GM19372 (cell line): ENCODE data around the gene ZNF627.
"Not testable (repeated sequence)": the region's sequence is repeated elsewhere in the genome, so short reads cannot be mapped to it uniquely, and the experiment has no call there.

Experiments
- ATAC-seq: cut with Tn5 transposase; IDR thresholded peaks from one replicate; pipeline ENCODE4 v1.9.1; 2021; ENCODE audit warnings: mild to moderate bottlenecking, low read depth, moderate library complexity; ENCODE audit not compliant: unreplicated experiment

ZNF627 gene

DNA sequence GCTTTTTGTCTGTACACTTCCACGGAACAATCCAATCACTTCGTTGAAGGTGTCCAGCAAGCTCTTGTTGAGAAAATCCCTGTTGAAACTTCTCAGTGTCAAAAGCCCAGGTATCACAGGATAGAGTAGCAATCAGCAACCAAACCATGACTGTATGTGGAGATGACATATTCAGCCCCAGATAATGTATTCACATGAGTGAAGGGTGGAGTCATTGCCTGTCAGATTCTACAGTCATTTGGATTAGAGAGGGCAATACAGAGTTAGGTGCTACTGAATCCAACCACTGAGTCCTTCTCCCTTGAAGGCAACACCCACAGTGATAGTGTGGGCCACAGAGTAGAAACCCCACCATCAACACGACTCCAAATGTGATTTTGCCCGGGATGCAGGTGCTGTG lies 23.3 kb downstream of the ZNF627 start:
- no peak for ATAC-seq

DNA sequence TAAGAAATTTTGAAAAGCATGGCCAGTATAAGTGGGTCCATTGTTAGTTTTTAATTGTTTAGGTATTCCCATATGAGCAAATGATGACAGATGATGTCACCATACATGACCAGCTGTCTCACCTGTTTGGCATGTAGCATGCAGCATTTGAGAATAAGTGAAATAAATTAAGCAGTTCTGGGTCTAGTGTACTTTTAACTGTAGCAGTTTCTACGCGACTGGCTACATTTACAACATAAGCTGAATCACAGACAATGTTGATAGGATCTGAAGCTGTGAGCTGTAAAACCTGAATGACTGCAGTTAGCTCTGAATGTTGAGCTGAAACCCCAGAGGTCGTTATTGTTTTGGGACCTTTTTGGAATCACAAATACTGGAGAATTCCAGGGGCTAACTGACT lies 25.1 kb downstream of the ZNF627 start:
- not testable (repeated sequence) for ATAC-seq

DNA sequence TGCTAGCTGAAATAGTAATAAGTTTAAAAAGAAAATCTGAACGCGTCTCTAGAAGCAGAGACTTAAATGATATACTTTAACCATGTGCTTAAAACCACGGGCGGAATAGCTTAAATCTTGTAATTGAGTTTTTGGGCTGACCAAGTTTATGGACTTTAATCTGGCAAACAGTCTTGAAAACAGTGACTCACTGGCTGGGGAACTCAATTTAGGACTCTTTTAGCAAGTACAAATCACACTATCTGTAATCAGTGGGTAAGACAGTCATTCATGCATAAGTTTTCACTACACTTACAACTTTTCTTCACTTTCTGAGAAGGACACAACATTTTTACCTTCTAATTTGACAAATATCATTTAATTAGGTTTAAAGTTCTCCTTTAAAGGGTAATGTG lies 26.8 kb downstream of the ZNF627 start:
- ATAC-seq: no peak

DNA sequence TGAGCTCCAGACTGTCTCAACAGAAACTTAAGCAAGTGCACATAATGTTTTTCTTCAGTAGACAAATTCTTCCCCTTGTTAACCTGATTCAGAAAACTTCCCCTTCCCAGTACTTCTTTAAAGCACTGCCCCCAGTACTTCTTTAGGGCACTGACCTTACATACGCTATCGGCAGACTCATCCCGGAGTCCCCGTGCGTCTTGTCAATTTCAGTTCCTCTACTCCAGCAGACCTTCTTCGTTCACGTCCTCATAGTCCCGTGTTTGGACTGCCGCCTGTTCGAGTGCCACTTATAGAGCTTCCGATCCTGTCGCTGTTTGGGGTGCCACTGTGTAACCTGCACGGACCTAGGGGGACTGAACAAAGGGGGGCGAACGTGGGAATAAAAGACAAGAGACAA lies 29.0 kb downstream of the ZNF627 start:
- ATAC-seq: no peak

DNA sequence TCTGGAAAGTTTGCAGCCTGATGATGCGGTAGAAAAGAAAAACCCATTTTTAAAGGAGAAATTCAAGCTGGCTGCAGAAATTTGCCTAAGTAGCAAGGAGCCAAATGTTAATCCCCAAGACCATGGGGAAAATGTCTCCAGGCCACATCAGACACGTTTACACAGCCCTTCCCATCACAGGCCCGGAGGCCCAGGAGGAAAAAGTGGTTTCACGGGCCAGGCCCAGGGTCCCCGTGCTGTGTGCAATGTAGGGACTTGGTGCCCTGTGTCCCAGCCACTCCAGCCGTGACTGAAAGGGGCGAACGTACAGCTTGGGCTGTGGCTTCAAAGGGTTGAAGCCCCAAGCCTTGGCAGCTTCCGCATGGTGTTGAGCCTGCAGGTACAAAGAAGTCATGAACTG lies 35.9 kb downstream of the ZNF627 start:
- no peak for ATAC-seq

DNA sequence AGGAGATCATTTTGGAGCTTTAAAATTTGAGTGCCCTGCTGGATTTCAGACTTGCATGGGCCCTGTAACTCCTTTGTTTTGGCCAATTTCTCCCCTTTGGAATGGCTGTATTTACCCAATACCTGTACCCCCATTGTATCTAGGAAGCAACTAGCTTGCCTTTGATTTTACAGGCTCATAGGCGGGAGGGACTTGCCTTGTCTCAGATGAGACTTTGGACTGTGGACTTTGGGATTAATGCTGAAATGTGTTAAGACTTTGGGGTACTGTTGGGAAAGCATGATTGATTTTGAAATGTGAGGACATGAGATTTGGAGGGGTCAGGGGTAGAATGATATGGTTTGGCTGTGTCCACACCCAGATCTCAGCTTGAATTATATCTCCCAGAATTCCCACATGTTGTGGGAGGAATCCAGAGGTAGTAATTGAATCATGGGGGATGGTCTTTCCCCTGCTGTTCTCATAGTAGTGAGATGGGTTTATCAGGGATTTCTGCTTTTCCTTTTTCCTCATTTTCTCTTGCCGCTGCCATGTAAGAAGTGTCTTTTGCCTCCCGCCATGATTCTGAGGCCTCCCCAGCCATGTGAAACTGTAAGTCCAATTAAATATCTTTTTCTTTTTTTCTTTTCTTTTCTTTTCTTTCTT lies 36.9 kb downstream of the ZNF627 start:
- not testable (repeated sequence) for ATAC-seq

DNA sequence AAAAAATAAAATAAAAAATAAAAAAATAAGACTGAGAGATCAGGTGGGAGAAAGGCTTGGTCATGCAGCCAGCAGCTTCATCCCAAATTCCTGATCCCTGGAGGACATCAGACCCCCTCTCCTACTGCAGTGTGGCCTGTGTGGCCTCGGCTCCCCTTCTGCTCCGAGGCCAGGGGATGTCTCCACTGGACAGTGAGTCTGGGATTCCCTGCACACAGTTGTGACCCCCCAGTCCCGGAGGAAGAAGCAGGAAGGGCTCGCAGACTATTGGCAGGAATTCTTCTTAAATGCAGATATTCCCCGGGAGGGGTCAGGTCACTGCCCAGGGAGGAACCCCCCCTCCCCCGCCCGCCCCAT lies 41.9 kb downstream of the ZNF627 start:
- ATAC-seq: peak; percentile 14

DNA sequence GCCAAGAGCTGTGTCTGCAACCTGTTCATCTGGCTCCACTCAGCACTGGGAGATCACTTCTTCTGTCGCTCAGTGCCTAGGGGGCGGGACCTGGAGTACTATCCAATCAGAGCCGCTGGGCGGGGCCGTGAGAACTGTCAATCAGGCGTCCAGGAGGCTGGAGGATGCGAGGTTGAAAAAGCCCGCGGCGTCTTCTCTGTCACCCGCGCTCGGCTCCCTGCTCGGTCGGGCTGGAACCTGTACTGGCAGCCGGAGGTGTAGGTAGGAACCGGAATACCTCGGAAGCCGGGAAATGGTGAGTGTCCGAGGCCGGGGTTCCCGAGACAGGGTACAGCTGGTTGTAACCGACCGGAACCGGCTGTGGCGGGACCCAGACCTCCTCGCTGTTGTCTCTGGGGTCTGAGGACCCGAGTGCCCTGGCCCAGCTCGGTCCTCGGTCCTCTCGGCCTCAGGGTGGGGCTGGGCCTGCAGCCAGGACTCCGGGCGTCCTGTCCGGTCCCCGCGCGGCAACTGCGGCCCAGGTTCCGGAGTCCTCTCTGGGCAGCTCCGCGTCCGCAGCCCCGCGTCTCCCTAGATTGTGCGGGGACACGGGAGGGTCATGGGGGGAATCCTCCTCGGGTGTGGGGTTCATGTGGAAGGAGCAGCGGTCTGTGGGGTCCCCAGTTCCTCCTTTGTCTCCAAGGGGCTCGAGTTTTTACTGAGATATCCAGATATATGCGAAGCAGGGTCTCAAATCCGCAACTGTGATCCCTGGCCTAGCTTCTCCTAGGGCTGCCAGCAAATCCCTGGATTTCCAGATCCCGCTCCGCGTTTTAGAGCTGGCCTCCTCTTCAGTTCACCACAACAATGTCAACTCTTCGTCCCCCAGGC lies 42.6 kb downstream of the ZNF627 start:
- ATAC-seq: peak; percentile 95

DNA sequence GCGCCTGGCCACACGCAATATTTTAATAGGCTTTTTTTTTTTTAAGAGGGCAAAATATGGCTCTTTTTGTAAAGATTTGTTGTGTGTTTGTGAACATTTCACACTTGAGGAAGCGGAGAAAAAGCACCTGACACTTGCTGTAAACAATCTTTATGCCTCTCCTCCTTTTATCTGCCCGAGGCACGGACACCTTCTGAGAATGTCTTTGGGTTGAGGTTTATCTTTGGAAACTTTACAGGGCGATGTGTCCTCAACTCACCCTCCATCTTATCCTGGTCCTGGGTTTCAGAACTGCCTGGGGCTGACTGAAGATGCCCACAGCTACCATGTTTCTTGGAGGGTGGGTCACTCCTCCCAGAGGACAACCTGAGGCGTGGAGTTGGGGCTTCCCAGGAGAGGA lies 44.0 kb downstream of the ZNF627 start:
- ATAC-seq: no peak

DNA sequence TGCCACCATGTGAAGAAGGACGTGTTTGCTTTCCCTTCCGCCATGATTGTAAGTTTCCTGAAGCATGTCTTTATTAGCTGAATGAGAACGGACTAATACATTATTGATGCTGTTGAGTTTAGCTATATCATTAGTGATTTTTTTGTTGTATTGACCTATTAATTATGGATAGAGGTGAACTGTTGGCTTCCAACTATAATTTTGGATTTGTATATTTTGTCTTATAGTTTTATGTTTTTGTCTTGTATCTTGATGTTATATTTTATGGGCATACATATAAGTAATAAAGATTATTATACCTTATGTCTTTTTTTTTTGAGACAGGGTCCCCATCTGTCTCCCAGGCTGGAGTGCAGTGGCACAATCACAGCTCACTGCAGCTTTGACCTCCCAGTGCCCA lies 45.6 kb downstream of the ZNF627 start:
- ATAC-seq: no peak

DNA sequence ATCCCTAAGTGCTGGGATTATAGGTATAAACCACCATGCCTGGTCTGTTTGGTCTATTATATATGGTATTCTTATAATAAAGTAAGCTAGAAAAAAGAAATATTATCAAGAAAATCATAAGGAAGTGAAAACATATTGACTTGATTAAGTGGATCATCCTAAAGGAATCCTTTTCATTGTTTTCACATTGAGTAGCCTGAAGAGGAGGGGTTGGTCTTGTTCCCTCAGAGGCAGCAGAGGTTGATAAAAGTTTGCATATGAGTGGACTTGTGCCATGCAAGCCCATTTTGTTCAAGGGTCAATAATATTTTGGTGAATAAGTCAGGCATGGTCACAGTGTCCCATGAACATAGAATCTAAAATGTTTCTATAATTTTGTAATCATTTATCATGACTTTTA lies 52.7 kb downstream of the ZNF627 start:
- no peak for ATAC-seq

DNA sequence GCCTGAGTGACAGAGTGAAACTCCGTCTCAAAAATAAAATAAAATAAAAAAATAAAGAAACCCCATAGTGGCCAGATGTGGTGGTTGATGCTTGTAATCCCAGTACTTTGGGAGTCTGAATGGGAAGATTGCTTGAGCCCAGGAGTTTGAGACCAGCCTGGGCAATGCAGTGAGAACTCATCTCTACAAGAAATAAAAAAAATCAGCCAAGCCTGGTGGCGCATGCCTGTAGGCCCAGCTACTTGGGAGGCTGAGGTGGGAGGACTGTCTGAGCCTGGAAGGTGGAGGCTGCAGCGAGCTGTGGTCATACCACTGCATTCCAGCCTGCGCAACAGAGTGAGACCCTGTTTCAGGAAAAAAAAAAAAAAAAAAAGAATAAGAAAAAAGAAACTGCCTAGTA lies 53.8 kb downstream of the ZNF627 start:
- no peak for ATAC-seq

DNA sequence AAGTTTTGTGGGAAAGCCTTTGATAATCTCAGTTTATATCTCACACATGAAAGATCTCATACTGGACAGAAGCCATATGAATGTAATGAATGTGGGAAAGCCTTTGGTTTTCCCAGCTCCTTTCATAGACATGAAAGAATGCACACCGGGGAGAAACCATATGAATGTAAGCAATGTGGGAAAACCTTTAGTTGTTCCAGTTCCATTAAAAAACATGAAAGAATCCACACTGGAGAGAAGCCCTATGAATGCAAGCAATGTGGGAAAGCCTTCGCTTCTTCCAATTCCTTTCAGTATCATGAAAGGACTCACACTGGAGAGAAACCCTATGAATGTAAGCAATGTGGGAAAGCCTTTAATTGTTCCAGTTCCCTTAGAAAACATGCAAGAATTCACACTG lies 54.8 kb downstream of the ZNF627 start:
- ATAC-seq: no peak

DNA sequence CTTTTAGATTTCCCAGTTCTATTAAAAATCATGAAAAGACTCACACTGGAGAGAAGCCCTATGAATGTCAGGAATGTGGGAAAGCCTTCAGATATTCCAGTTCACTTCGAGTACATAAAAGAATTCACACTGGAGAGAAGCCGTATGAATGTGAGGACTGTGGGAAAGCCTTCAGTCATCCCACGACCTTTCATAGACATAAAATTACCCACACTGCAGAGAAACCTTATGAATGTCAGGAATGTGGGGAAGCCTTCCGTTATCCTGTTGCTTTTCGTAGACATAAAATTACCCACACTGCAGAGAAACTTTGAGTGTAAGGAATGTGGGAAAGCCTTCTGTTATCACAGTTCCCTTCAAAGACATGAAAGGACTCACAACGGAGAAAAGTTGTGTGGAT lies 55.2 kb downstream of the ZNF627 start:
- ATAC-seq: no peak

DNA sequence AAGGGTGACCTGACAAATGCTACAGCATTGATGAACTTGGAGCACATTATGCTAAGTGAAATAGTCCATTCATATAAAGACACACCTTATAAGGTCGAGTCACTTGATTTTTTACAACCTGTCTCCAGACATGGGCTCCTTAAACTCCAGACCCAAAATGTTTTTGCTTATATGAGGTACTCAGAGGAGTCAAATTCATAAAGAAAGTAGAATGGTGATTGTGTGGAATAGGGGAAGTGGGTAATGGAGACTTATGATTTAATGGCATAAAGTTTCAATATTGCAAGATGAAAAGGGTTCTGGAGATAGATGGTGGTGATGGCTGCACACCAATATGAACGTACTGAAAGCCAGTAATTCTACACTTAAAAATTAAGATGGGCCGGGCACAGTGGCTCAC lies 59.3 kb downstream of the ZNF627 start:
- ATAC-seq: no peak

DNA sequence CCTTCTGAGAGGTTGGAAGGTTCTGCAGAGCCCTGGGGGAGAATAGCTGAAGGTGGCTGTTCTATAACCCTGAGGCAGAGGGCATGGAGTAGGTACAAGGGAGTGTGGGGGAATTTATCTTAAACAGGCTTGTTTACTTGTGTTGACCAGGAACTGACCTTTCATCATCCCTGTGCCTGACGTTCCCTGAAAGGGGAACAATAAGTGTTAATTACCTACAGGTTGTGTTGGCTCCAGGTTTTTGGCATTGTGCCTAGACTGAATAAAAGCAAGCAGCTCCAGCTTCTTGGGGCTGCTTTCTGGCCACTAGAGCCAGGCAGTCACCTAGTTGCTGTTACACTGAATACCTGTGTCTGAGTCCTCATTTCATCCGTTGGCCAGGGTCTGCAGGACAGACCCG lies 60.0 kb downstream of the ZNF627 start:
- ATAC-seq: no peak

DNA sequence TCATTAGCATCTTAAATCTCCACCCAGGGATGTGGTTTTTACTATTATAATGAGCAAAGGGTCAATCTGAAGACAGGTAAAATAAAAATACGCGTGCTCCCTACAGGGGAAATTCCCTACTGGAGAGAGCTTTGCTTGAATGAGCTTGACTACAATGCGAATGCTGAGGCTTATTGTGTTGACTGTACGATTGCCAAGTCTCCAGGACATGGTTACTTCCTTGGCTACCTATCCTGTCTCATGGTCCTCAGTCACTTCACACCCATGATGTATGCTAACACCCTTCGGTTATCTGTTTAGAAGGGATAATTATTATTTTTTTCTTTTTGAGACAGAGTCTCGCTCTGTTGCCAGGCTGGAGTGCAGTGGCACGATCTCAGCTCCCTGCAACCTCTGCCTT lies 61.7 kb downstream of the ZNF627 start:
- no peak for ATAC-seq

DNA sequence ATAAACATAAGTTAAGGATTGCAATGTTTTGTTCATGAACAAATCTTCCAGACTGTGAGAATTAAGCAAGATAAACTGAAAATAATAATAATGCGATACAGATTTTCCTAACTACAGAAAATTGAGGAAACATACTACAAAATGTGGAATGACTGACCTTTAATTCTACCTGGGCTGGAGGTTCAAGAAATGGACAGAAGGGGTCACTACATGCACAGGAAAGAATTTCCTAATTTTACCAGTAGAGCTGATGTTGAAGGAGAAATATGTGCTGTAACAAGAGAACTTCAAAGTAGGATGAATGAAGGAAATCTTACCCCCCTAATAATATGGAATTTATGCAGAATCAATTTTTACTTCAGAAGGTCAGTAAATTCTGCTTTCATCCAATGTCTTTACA lies 62.3 kb downstream of the ZNF627 start:
- no peak for ATAC-seq

DNA sequence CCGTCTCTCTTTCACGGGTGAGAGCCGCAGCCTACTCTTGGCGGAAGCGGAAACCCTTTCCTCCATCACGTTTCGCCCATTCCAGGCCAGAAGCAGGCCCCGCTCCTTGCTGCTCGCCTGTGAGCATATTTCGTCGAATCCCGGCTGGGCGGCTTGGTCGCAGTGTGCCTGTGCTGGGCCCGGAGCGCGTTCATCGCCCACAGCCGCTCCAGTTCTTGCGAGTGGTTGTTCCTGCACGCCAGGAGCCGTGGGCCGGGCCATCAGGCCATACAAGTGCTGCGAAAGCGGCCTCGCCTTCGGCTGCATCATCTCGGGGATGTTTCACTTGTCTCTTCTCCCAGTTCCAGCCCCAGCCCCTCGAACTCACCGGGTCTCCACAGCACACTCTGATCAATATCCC lies 65.0 kb downstream of the ZNF627 start:
- no peak for ATAC-seq

DNA sequence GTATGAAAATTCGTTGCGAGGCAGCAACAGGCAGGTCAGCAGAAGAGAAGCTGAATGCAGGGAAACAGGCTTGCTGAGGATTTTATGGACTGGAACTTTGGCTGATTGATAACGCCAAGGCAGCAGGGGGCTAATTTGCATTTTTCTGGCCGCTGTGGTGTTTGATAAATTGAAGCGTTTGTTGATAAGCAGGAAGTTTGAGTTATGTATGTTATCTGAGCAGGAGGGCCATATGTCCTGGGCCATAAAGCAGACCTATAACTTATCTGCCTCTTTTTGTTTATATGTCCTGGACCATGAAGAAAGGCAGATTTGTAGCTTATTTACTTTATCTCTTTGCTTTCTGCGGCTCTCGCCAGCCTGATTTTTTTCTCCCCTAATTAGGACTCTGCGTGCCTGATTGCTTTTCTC lies 65.9 kb downstream of the ZNF627 start:
- ATAC-seq: no peak
